ENCODE measurements around the gene PIEZO1.

Gene PIEZO1

GRCh38 chr16:88769617-88770460 is 15.2 kb downstream of the PIEZO1 start:
- no peak for DNase-seq (ENCODE audit: low read depth in 2 of 2)

- no peak for DNase-seq (ENCODE audit: low read depth in 2 of 2)
These were observed 16.8 kb downstream of the PIEZO1 start for GRCh38 chr16:88768071-88768783.

GRCh38 chr16:88767546-88768070 is 17.4 kb downstream of the PIEZO1 start:
- no peak for DNase-seq (ENCODE audit: low read depth in 2 of 2)

- no peak for DNase-seq (ENCODE audit: low read depth in 2 of 2)
These were observed 18.0 kb downstream of the PIEZO1 start for GRCh38 chr16:88766975-88767374.

- no peak for DNase-seq (ENCODE audit: low read depth in 2 of 2)
These were observed 20.1 kb downstream of the PIEZO1 start for GRCh38 chr16:88764913-88765349.

- DNase-seq (ENCODE audit: low read depth in 2 of 2), result no peak
These were observed 20.9 kb downstream of the PIEZO1 start for GRCh38 chr16:88764080-88764479.

- DNase-seq (ENCODE audit: low read depth in 2 of 2), result no peak
These were observed 21.4 kb downstream of the PIEZO1 start for GRCh38 chr16:88763502-88764053.

GRCh38 chr16:88762941-88763340 is 22.1 kb downstream of the PIEZO1 start:
- no peak for DNase-seq (ENCODE audit: low read depth in 2 of 2)

GRCh38 chr16:88762258-88762870 is 22.7 kb downstream of the PIEZO1 start:
- no peak for DNase-seq (ENCODE audit: low read depth in 2 of 2)

- no peak for DNase-seq (ENCODE audit: low read depth in 2 of 2)
These were observed 23.2 kb downstream of the PIEZO1 start for GRCh38 chr16:88761830-88762229.

GRCh38 chr16:88761143-88761534 is 23.9 kb downstream of the PIEZO1 start:
- no peak for DNase-seq (ENCODE audit: low read depth in 2 of 2)

GRCh38 chr16:88760424-88761142 is 24.4 kb downstream of the PIEZO1 start:
- DNase-seq (ENCODE audit: low read depth in 2 of 2), result no peak

- no peak for DNase-seq (ENCODE audit: low read depth in 2 of 2)
These were observed 25.1 kb downstream of the PIEZO1 start for GRCh38 chr16:88759976-88760350.

GRCh38 chr16:88759245-88759975 is 25.6 kb downstream of the PIEZO1 start:
- DNase-seq (ENCODE audit: low read depth in 2 of 2), result no peak

GRCh38 chr16:88758944-88759244 is 26.1 kb downstream of the PIEZO1 start:
- no peak for DNase-seq (ENCODE audit: low read depth in 2 of 2)

- DNase-seq (ENCODE audit: low read depth in 2 of 2), result no peak
These were observed 26.6 kb downstream of the PIEZO1 start for GRCh38 chr16:88758227-88758943.

- DNase-seq (ENCODE audit: low read depth in 2 of 2), result no peak
These were observed 29.1 kb downstream of the PIEZO1 start for GRCh38 chr16:88755745-88756443.

- no peak for DNase-seq (ENCODE audit: low read depth in 2 of 2)
These were observed 29.9 kb downstream of the PIEZO1 start for GRCh38 chr16:88754912-88755744.

All from activated CD4-positive, alpha-beta T cell treated with anti-CD3 and anti-CD28 coated beads for 24 hours (primary cell).